Activated naive CD4-positive, alpha-beta T cell (primary cell): ENCODE data around the gene ELF5.

Experiments used
- DNase-seq, 4 experiments: peaks; one replicate each; lab custom pipeline; 2025; lab: John Stamatoyannopoulos, UW

Gene ELF5

DNA sequence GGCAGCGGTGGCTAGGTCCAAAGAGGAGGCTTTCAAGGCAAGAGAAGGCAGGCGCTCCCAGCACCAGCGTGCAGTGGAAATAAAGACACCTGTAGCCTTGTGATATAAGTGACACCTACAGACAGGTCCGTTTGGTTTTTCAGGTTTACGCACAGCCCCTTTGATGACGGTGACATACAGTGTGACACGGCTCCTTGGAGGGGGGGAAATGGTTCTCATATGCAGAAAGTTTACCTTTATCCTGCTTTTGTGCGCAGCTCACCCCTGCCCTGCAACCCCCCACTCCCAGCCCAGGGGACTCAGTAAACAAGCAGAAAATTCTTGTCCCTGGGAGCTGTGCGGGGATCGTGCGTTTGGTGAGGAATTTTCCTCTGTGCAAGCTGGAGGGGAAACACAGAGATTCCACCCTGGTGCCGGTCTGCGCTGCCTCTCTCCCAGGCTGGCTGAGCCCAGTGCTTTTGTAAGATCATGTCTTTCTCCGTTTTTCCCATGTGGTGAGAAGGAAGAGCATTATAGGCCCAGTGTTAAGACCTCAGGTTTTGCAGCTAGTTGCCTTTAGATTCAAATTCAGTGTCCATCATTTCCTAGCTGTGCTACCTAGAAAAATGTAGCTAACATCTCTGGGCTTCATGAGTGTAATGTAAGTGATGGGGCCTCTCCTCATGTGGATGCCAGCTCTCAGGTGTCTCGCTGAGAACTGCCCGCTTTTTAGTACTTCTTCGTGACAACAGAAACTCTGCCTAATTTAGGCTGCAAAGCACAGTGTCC, at the start of gene ELF5:
ELF5 (minus strand) TSS at position 113 of the 768 bp plus-strand sequence. CDS start 8,045 bp downstream, outside the sequence.
- DNase-seq, result no peak

DNA sequence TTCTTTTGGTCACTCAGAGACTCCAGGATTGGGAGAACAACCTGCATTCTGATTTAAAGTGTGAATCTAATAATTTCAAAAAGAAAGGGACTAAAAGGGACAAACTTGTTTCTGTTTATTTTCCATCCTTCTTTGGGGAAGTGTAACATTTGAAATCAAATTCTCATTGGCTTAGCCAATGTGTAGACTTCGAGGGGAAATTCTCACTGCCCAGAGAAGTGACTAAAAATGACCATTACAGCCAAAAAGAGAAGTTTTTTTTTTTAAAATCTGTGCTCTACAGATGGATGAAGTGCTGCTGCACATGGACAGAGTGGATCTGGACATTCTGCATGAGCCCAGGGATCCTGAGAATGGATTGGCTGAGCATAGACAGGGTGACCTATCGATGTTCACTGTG, 49.4 kb upstream of the ELF5 start:
- no peak for DNase-seq

DNA sequence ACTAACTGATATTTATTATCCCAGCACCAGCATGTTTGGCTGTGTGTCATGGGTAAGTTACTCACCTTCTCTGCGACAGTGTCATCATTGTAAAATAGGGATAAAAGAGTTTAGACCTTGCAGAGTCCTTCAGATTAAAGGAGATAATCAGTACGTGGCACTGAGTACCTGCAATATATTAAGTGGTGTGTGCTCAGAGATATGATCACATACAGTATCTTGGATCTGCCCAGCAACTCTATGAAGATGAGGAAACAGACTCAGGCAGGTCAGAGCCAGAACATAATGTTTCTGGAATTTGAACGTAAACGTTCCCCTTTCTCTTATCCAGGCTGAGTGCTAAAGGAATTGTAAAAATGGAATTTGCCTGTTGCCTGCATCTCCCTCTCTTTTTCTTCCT, 46.9 kb upstream of the ELF5 start:
- no peak for DNase-seq

DNA sequence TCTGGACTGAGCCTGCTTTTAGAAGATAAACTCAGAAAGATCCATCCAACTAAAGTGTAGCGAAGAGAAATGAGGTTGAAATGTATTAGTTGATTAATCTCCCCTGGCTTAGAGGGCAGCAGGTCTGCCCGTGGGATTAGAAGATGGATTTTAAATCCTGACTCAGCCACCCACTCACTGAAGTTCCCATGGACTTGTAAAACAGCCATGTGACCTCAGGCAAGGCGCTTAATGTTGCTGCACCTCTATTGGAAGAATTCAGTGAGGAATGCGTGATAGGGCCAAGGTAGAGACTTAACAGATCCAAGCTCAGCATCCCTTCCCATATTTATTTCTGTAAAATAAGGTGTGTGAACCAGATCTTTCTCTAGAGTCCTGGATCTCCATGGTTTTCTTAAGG, 45.1 kb upstream of the ELF5 start:
- DNase-seq, result no peak

DNA sequence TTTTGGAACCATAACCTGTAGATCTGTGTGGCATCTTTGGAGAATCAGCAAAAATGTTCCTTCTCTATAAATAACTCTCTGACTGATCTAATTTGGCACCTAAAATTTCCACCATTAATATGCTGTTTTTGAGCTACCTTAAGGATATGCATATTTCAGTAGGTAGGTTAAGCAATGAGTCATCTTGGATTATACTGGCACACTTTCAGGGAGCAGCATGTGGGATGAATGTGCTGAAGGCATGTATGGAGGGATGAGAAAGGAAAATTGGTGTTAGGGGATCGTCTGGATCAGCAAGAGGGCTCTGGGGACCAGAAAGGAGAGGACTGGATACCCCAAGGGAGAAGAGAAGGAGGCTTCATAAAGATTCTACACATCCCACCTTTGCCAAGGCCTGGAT, 44.6 kb upstream of the ELF5 start:
- no peak for DNase-seq

DNA sequence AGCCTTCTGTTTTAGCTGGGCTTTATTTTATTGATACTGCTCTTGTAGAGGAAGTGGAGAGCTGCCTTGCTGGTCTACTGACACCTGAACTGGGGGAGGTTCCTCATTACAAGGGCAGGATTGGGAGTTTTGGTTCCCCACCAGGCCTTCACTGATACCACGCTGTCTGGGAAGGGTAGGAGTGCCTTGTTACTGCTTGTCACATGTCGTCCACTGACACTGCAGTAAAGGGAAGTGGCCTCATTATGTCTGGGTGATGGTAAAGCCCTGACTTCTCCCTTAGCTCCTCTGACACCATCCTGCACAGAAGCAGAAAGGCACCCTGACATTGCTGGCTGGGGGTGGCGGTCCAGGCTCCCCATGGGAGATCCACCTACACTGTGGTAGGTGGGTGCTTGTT, 38.7 kb upstream of the ELF5 start:
- DNase-seq, result no peak

DNA sequence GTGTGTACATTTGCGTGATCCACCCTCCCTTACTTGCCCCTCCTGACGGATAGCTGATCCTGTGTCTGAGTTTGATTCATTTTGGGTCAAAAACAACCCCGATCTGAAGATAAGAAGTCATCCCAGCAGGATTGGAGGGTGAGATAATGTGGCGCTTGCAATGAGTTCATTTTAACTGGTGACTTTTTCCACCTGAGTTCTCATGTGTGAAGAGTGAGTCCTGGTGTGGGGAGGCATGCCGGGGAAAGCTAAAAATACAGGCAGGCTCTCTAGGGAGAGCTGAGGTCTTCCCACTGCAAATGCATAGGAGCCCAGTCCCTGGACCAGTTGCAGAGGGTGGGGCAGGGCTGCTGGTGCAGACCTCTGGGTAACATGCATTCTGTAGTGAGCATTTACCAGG, 35.7 kb upstream of the ELF5 start:
- no peak for DNase-seq

DNA sequence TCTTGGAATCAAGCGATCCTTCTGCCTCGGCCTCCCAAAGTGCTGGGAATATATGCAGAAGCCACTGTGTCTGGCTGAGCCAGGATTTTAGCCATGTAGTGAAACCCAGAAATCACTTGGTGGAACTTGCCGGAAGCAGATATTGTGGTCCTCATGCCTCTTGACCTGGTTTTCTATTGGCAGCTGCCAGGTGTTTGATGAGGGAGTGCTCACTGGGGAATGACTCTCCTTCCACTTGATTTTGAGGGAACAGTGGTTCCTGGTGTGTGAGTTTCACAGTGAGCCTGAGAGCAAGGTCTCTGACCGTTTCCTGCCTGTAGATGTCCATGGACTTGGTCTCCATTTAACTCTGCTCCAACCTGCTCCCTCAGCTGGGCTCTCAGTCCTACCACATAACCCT, 34.7 kb upstream of the ELF5 start:
- DNase-seq, result no peak

DNA sequence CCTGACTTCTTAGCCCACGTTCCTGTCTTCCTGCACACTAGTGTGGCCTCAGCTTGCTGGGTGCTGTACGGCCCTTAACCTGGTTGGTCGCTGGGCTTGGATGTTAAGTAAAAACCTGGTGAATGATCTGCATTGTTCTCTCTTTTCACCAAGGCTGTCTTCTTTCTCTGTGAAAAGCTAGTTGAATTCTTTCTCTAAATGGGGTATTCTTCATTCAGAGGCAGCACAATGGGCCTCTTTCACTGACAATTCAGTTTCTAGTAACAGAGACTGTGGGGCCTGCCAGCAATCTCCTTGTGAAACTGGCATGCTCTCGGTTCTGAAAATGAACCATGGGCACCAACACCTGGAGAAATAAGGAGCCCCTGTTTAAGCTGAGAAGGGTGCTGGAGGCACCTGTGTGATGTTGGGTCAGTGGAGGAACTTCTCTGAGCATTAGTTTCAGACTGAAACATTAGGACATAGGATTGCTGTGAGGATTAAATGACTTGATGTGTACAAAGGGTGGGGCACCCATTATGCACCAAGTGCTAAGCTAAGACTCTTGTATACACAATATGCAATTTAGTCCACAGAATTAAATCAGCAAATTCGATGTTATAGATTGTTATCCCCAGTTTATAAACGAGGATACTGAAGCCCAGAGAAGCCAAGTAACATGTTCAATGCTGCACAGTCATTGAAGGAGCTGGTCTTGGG, 33.1 kb upstream of the ELF5 start:
- no peak for DNase-seq

DNA sequence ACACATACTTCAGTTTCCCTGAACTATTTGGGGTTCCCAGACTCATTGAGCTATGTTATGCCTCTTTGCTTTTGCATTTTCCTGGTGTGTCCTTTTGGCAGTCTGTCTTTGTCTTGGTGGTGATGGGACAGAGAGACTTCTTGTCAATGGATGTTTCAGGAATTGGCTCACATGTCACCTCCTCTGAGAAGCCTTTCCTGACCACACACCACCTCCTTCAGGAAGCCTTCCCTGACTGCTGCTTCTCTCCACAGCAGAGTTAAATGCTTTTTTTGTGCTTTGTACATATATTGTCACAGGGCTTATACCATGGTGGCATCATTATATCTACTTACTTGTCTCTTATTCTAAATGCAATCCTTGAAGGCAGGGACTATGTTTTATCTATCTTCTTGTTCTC, 28.5 kb upstream of the ELF5 start:
- no peak for DNase-seq

DNA sequence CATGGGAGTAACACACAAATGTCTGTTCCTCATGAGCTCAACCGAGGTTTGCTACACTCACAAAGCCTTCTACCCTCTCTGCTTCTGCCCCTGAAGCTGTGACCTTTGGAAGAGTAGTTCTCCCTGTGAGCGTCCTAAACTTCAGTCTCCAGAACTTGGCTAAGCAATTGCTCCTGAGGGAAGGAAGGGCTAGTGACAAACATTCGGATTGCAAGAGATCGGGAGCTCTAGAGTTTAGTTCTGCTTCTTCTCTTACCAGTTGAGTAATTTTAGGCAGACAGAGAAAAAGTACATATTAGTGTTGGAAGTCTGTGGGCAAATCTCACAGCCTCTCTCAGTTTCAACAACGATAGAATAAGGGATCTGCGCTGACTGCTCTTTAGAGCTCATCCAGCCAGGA, 27.3 kb upstream of the ELF5 start:
- no peak for DNase-seq

DNA sequence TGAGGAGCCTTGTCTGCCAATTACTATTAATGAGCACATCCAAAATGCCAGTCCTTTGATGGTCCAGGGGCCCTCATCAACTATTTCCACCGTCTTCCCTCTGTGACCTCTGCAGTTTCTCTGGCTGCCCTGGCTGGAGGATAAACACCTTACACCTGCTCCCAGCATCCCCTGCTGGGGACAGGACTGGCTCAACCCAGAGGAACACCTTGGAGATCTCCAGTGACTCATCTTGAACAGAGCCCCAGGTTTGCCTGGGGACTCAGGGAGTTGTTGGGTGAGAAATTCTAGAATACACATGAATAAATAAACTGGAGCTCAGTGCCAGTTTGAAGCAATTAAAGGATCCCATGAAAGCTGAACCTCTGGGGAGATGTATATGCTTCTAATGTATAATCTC, 24.0 kb upstream of the ELF5 start:
- no peak for DNase-seq

DNA sequence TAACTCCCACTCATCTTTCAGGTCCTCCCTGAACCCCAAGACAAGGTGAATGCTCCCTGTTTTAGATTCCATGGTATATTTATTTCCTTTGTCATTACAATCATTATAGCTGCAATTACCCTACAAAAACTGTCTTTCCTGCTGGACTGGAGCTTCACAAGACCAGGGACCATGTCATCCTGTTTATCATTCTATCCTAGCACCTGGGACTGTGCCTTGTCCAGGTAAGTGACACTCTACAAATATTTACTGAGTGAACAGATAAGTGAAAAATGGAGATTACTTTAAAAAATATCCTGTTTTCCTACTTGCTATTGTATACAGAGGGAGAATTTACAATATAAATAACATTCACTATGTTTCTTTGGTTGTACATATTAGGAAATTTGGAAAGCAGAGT, 22.5 kb upstream of the ELF5 start:
- no peak for DNase-seq

DNA sequence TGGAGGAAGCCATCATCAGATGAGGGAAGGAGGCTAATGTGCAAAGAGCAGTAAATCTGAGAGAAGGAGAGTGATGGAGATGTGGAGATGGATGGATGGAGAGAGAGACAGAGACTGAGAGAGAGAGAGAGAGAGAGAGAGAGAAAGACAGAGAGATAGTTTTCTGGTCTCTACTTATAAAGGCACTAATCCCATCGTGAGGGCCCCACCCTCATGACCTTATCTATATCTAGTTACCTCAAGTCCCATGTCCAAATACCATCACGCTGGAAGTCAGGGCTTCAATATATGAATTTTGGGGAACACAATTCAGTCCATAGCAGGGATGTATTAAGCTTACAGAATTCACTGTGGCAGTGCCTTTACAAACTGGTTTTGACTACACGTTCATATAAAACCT, 21.2 kb upstream of the ELF5 start:
- no peak for DNase-seq

DNA sequence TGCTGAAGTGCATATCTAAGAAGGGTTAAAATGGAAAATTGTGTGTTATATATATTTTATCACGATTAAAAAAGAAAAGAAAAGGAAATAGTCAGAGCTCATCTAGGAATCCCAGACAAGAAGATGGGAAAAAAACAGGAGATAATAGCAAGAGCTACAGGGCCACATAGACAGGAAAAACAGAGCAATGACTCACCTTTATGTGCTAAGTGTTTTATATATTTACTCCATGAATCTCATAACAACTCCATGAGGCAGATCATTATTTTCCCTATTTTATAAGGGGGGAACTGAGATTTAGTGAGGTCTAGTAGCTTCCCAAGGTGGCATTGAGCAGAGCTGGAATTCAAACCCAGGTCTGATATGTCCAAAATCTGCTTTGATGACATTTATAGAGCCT, 18.1 kb upstream of the ELF5 start:
- no peak for DNase-seq

DNA sequence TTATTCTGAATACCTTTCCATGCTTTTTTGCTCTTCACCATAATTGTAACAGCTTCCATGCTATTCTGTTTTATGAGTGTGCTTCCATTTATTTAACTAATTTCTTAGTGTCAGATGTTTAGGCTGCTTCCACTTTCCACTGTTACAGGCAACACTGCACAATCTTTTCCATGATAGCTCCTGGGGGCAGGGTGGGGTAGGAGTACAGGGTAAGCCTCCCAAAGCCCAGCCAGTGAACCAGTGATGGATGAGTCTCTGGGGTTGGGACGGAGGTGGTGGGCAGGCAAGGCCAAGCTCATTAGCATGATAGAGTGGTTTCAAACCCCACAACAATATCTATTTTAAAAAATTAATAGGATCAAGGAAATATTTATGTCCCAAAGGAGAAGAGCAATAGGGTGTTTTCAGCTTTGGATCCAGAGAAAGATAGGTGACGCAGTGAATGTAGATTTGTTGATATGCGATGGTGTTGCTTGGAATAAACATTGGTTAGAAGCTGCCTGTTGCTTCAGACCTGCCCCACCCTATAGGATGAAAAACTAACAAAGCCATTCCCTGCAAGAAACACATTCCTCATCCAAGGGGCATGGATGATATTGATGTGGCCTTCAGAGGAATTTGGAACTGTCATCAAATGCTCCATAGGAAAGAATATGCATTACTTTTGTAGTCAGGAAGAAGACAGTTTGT, 17.1 kb upstream of the ELF5 start:
- no peak for DNase-seq

DNA sequence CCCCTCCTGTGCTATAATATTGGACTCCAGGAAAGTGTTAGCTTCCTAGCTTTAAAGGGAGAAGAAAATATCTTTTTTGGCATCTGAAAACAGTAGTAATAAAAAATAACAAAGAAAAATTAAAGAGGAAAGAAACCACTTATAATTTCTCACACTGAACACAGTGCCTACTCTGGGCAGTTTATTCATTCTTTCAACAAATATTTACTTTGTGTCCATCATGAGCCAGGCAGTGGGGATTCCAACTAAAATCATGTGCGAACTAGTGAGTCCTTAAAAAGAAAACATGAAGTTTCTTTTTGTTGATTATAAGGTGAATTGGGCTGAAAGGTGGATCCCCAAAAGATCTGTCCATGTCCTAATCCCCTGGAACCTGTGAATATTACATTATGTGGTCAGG, 16.0 kb upstream of the ELF5 start:
- DNase-seq, result no peak

DNA sequence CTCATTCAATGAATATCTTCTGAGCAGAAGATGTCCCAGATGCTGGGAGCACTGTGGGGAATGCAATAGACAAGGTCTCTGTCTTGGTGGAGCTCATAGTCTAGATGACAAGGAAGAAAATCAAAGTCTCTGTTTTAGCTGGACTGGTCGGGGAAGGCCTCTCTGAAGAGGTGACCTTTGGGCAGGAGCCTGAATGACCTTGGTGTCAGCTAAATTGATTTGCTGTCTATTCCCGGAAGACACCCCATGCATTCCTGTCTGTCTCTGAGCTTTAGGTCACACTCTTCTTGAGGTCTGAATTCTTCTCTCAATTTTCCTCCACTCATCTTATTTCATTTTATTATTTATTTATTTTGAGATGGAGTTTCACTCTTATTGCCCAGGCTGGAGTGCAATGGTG, 14.5 kb upstream of the ELF5 start:
- DNase-seq, result no peak

DNA sequence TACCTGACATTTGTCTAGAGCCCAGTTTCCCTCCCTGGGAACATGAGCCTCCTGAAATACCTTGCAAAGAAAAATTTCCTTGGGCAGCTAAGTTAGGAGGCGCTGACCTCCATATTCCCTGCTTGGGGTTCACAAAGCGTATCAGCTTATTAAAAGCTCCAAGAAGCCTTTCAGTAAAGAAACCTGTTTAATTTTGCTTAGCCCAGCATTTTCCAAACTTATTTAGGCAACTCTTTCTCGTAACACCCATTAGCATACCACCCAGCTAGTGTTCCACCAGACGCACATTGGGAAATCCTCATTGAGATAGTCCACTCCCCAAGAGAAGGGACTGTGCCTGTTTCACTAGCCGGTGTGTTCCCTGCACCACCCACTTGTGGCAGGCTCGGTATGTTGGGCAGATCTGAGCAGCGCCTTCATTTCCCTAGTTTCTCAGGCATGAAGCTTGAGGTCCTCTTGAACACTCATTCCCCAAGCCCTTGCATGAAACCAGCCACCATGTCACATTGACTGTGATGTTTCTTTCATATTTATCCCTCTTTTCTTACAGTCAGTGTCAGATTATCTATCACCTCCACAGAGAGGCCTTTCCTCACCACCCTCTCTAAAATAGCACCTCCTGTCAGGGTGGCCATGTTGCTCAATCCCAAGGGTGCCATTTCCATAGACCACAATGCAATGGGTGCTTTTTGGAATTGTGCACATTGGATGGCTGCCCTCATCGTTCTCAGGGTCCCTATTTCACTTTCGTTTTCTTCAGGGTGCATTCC, 12.5 kb upstream of the ELF5 start:
- DNase-seq, result no peak

DNA sequence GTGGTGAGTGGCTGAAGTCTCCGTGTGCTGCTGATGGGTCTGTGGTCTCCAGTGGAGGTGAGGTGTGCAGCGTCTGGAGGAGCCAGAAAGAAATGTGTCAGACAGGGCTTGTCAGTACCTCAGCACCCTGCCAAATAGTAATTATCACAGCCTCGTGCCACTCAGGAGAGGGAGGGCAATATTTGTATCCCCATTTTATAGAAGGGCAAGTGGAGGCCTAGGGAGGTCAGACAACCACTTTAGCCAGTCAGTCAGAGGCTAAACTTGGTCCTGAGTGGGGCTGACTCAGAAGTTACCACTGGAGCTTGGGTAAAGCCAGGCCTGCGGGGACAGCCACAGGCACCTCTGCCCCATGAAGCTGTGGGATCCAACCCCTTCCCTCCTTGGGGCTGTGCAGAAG, 11.5 kb upstream of the ELF5 start:
- DNase-seq, result no peak

DNA sequence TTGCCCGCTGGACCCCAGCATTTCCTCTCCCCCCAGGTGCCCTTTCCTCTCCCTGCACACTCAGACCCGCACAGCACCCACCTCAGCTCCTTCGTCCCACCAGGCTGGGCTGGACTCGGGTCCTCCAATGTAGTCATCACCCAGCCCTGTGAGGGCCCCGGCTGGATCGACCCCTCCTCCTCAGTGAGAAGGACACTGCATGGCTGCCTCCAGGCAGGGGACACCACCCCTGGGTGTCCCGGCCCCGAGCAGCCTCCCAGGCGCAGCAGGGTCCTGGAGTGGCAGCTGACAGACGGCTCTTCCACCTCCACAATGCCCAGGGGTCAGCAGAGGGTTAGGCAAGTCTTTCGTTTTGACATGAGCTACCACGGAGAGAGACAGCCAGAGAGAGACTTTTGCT, 11.1 kb upstream of the ELF5 start:
- DNase-seq, result no peak

DNA sequence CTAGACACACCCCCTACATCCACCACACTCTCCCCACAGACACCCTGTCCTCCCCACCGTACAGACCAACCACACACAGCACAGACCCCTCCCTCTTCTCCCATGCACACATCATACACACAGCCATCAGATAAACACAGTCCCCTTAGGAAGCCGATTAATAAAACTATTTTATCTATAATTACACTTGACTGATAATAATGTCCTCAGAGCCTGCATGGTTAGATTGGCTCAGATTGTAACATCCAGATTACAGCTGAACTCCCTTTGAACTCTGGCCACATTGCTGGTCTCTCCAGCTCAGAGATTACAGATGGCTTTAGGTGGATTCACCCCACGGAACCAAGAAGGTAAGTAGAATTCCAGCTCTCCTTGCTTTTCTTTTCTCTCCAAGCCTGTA, 9.5 kb upstream of the ELF5 start:
- DNase-seq, result no peak

DNA sequence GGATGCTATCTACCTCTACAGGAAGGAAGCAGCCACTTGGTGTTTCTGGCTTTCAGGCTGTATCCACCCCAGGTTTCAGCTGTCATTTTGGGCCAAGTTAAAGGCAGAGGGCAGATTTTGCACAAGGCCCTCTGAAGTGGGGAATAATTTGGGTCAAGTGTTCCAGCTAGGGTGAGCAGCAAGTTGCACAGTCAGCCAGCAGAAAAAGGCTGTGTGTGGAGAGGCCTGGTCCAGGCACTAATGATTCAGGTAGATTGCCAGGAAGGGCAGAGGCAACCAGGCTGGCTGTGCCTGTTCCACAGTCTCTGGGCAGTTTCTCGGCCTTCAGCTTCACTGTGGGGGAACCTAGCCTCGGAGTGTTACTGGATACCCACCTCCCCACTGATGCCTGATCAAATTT, 8.6 kb upstream of the ELF5 start:
- no peak for DNase-seq
